ENCODE results near the gene ARHGDIA. TPM values are rescaled to one million over a fixed set of nuclear protein-coding genes. Genes with fewer than 3 reads are reported as not detected.
A peak's percentile ranks its signal among the peaks of the same experiment; 100 is the strongest.

ARHGDIA gene
- total RNA-seq, 4 donors from 2014 or later = 282 to 475 (median 350) TPM

DNA sequence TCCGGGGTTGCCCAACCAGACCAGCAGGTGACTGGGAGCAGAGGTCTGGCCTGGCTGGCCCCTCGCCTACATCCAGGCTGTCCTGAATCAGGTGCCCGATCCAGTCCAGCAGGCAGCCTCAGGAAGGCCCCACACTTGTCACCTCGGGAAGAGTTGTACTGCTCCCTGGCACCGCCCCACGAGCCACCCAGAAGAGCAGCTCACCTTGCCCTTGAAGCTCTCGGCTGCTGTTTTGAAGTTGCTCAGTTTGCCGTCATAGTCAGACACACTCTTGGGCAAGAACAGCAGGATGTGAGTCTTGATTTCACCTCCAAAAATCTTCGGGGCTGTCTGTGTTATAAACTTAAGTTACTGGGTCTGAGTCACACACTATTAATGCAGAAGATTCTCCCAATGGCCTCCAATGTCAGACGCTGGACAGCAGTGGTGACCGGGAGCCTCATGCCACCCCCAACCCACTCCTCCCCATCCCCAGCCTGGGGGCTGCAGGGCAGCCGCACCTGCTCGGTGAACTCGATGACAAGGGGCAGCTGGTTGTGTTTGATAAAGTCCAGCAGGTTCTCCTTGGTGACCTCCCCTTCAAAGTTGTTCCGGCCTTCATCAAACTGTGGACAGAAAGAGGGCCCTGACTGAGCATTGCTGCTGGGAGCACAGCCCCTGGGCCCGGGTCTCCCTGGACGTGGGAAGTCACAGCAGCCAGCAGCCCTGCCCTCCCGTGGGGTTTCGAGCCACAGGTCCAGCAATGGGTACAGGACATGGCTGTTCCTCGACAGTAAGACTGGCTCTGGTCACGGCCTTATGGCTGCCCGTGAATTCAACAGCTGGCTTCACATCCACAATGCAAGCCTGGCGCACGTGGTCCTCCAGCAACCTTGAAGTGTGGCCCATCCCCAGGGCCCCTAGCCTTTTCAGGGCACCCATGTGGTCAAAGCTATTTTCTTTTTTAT, 24.1 kb downstream of the ARHGDIA start:
- no peaks in the 10 kb centered on the region for H3K9me3 ChIP-seq
- H3K27ac ChIP-seq = no peak overlapping the region
- H3K27me3 ChIP-seq = no peaks in the 10 kb centered on the region
- DNase-seq = no peak
- no peak overlapping the region for H3K4me3 ChIP-seq
- no peaks in the 10 kb centered on the region for H3K4me1 ChIP-seq
- peaks cover 0 to 96% (median 0%) of the 10 kb centered on the region in 3 donors for H3K36me3 ChIP-seq
- TF ChIP-seq POLR2A (IDR thresholded peaks at IDR 0.05) = no peak
- TF ChIP-seq, protein P1, sequence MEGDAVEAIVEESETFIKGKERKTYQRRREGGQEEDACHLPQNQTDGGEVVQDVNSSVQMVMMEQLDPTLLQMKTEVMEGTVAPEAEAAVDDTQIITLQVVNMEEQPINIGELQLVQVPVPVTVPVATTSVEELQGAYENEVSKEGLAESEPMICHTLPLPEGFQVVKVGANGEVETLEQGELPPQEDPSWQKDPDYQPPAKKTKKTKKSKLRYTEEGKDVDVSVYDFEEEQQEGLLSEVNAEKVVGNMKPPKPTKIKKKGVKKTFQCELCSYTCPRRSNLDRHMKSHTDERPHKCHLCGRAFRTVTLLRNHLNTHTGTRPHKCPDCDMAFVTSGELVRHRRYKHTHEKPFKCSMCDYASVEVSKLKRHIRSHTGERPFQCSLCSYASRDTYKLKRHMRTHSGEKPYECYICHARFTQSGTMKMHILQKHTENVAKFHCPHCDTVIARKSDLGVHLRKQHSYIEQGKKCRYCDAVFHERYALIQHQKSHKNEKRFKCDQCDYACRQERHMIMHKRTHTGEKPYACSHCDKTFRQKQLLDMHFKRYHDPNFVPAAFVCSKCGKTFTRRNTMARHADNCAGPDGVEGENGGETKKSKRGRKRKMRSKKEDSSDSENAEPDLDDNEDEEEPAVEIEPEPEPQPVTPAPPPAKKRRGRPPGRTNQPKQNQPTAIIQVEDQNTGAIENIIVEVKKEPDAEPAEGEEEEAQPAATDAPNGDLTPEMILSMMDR (IDR thresholded peaks at IDR 0.05) = no peak

GRCh38 chr17:81845881-81846742, 25.0 kb downstream of the ARHGDIA start:
- H3K27ac ChIP-seq = no peak overlapping the region
- peaks cover 0 to 87% (median 0%) of the 10 kb centered on the region in 3 donors for H3K36me3 ChIP-seq
- H3K9me3 ChIP-seq = no peaks in the 10 kb centered on the region

DNA sequence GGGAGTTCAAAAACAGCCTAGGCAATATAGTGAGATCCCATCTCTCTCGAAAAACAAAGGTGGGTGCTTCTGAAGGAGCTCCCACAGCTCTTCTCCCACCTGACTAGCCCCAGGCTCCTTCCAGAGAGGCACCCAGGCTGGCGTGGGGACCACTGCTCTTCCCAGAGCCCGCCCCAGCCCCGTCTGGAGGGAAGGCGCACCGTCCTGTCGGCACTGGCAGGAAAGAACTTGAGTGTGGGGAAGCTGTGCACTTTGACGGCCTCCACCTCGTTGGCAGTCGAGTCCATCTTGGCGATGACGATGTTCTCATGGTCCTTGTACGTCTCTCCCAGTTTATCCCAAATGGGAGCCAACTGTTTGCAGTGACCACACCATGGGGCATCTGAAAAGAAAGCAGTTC, 25.8 kb downstream of the ARHGDIA start:
- H3K36me3 ChIP-seq = peaks cover 0 to 80% (median 0%) of the 10 kb centered on the region in 3 donors
- no peaks in the 10 kb centered on the region for H3K27me3 ChIP-seq
- no peak overlapping the region for H3K4me3 ChIP-seq
- no peaks in the 10 kb centered on the region for H3K4me1 ChIP-seq
- TF ChIP-seq, protein P1 (IDR thresholded peaks at IDR 0.05) = no peak
- TF ChIP-seq POLR2A (IDR thresholded peaks at IDR 0.05) = no peak
- DNase-seq = peak in 1 of 3 donors; percentile 24
- H3K27ac ChIP-seq = no peak overlapping the region
- no peaks in the 10 kb centered on the region for H3K9me3 ChIP-seq

More at GRCh38 chr17:81845881-81846742, 25.0 kb downstream of the ARHGDIA start:
- Histone ChIP-seq H3K4me3 (no peak overlapping the region), H3K27me3 (no peaks in the 10 kb centered on the region), H3K4me1 (no peaks in the 10 kb centered on the region)
- no peak for DNase-seq
- TF ChIP-seq POLR2A (IDR thresholded peaks at IDR 0.05) = no peak
- TF ChIP-seq, protein P1 (IDR thresholded peaks at IDR 0.05) = no peak

- Histone ChIP-seq H3K9me3 (no peaks in the 10 kb centered on the region), H3K27me3 (no peaks in the 10 kb centered on the region), H3K36me3 (peaks cover 0 to 75% (median 0%) of the 10 kb centered on the region in 3 donors), H3K27ac (no peak overlapping the region), H3K4me1 (no peaks in the 10 kb centered on the region), H3K4me3 (no peak overlapping the region)
- TF ChIP-seq POLR2A (IDR thresholded peaks at IDR 0.05) = no peak
- TF ChIP-seq, protein P1 (IDR thresholded peaks at IDR 0.05) = no peak
- peak in 1 of 3 donors; percentile 38 for DNase-seq
These were observed 26.2 kb downstream of the ARHGDIA start for GRCh38 chr17:81844887-81845286.

DNA sequence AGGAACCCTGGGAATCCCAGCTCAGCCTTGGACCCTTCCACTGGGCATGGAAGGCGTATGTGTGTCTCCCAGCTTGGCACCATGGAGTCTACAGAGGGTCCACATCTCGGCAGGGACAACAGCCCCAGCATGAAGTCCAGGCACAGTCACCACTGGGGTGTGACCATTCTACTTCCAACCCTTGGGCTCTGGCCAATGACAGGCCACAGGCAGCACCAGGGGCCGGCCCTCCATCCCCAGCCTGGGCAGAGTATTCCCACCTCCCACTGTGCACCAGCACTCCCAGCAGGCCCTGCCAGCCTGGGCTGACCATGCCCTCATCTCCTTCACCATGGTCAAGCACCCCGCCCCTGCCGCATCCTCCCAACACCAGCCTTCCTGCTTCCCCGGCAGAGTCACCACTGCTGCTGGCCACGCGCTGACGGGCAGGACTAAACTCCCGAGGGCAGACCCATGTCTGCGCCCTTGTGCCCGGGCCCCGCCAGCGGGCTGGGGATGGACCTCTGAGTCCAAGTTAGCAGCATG, 26.7 kb downstream of the ARHGDIA start:
- Histone ChIP-seq H3K4me3 (no peak overlapping the region), H3K27me3 (no peaks in the 10 kb centered on the region), H3K27ac (no peak overlapping the region), H3K4me1 (no peaks in the 10 kb centered on the region), H3K36me3 (peaks cover 0 to 70% (median 0%) of the 10 kb centered on the region in 3 donors), H3K9me3 (no peaks in the 10 kb centered on the region)
- TF ChIP-seq, protein P1 (IDR thresholded peaks at IDR 0.05) = no peak
- TF ChIP-seq POLR2A (IDR thresholded peaks at IDR 0.05) = no peak
- no peak for DNase-seq

Data from Peyer's patch (tissue), 4 donors.